Amniotic epithelial cell (primary cell): Measurements from ENCODE around the gene AFF1.
"Not testable (repeated sequence)": the region's sequence is repeated elsewhere in the genome, so short reads cannot be mapped to it uniquely, and the experiment has no call there.

ENCODE experiments used
- DNase-seq: peaks from one replicate; pipeline ENCODE4 v3.0.0-alpha.2; 2010; ENCODE audit warnings: low read depth

The AFF1 gene

DNA sequence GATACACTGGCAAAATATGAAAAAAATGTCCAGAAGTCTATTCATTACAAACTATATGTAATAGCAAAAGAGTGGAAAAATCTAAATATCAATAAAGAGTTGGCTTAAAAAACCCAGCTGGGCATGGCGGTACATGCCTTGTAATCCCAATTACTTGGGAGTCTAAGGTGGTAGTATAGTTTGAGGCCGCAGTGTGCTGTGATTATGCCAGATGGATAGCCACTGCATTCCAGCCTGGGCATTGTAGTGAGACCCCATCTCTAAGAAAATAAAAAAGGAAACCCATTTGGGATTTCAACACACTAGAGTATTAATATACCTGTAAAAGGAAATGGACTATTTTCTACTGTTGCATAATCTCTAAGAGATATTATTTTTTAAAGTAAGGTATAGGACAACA is 45.4 kb downstream of the AFF1 start:
- DNase-seq, result no peak

GRCh38 chr4:86981789-86982188 is 47.0 kb downstream of the AFF1 start:
- no peak for DNase-seq

DNA sequence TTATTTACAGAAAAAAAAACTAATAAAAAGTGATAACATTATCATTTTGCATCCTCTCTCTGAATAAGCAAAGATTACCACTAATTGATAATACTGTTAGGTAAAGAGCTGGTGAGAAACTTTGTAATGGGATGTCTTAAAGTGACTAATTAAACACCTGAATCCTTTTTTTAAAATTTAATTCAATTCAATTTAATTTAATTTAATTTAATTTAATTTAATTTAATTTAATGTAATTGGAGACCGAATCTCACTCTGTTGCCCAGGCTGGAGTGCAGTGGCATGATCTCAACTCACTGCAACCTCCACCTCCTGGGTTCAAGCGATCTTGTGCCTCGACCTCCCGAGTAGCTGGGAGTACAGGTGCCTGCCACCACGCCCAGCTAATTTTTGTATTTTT is 51.0 kb downstream of the AFF1 start:
- not testable (repeated sequence) for DNase-seq

DNA sequence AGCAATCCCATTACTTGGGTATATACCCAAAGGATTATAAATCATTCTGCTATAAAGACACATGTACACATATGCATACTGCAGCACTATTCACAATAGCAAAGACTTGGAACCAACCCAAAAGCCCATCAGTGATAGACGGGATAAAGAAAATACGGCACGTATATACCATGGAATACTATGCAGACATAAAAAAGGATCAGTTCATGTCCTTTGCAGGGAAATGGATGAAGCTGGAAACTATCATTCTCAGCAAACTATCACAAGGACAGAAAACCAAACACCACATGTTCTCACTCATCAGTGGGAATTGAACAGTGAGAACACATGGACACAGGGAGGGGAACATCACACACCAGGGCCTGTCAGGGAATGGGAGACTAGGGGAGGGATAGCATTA is 54.8 kb downstream of the AFF1 start:
- DNase-seq, result not testable (repeated sequence)

GRCh38 chr4:86990510-86990909 is 55.7 kb downstream of the AFF1 start:
- DNase-seq, result no peak

DNA sequence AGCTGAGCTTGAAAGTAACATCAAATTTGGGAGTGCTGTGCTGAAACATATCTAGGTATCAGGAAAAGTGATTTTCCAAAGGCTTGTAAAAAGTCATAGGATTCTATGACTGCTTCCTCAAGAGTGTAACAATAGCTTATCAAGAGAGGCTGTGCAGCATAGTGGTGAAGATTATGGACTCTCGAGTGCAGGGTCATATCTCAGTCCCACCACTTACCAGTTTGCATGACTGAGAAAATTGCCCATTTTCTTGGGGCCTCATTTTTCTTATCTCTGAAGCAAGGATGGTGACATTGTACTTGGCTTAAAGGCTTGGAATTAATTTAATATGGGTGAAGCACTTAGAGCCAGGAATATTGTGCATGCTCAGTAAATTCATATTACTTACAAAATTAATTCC is 57.2 kb downstream of the AFF1 start:
- no peak for DNase-seq

DNA sequence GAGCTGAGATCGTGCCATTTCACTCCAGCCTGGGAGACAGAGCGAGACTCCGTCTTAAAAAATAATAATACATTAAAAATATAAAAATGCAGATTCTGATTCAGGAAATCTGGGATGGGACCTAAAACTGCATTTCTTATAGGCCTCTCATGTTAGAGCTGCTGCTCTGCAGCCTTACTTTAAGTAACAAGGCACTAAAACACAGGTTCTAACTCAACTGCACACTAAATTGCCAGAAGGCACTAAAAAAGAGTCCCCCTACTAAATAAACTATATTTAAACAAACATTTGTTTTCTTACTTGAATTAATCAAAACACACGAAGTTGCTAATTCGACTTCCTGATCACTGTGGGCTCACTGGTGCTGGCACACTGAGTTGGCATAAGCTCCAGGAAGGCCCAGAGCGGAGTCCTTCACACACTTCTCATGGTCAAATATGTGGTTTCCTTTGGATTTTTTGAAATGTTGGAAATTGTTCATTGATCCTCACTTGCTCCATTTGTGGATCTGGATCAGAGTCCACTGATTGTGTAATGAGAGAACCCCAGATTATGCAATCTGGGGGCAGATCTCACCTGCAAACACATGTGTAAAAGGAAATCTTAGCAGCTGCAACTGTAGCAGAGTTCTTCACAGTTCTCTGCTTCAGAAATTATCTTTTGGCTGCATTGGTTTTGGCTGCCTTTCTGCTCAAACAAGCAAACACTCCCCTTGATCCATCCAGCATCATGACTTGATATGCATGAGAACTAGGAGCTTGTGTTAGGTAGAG is 59.3 kb downstream of the AFF1 start:
- no peak for DNase-seq

DNA sequence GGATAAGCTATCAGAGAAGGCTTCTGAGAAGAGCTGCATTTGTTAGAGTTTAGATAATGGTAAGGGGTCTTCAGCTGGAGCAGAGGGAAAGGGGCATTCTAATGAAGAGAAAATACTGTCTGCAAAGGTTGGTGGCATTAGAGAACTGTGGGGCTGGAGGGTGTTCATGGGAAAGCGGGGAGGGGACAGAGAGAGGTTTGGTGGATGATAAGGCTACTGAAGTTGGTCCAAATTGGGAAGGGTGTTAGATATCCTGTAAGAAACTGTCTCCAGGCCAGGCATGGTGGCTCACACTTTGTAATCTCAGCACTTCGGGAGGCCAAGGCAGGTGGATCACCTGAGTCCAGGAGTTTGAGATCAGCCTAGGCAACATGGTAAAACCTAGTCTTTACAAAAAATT is 59.9 kb downstream of the AFF1 start:
- no peak for DNase-seq

DNA sequence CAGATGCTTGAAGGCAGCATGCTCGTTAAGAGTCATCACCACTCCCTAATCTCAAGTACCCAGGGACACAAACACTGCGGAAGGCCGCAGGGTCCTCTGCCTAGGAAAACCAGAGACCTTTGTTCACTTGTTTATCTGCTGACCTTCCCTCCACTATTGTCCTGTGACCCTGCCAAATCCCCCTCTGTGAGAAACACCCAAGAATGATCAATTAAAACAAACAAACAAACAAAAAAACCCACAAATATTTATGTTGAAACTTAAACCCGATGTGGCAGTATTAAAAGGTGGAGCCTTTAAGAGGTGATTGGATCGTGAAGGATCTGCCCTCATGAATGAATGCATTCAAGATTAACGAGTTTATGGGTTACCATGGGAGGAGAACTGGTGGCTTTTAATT is 61.7 kb downstream of the AFF1 start:
- not testable (repeated sequence) for DNase-seq

DNA sequence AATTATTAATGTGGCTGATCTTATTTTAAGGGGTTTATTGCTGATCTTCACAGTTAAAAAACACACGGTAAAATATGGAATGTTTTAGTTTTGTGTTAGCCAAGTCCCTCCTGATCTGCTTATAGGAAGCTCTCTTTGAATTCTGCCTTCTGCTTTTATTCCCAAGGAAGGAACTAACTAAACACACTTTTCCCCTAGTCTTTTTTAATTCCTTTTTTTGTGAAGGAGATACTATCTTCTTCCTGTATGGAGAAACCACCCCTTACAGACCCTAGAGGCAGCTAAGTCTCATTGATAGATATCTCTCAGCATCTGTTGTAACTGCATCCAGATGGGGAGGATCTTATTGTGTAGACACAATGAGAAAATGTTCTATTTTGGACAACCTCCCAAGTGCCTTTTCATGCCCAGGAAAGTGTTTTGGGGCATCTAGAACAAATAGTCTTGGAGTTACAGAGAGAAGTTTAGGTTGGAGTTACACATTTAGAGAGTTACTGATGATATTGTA is 64.4 kb downstream of the AFF1 start:
- no peak for DNase-seq

- DNase-seq, result no peak
Observed at GRCh38 chr4:87002682-87003043, 67.9 kb downstream of the AFF1 start.

GRCh38 chr4:87003266-87003665 is 68.5 kb downstream of the AFF1 start:
- no peak for DNase-seq

- DNase-seq, result no peak
Observed at GRCh38 chr4:87005369-87005689, 70.5 kb downstream of the AFF1 start.

DNA sequence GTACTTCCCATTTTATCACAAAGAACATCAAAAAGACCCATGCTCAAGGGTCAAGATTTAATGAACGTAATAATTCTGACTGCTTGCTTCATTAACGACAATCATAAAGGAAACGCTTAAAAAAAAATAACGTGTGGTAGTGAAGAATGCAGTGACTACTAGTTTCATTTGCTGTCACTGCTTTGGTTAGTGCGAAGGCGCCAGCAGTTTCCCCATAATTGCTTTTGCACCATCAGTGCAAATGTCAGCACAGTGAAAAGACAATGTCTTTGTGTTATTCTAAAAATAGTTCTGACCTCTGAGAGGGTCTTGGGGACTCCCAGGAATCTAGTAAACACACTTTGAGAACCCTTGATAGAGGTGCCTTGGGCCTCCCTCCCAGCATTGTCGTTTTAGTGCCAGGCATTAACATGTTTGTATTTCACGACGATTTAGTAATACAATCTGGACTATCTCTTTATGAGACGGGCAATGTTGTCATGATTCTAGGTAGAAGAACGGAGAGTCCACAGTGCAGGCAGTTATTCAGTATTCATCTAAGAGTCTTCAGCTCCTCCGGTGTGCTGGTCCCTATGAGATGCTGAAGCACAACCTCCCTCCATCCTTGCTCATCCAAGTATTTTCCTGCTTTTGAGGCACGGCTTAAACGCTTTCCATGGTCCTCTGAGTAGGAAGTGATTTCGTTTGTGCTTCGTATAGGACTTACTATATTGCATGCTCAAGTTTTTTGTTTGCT is 71.0 kb downstream of the AFF1 start:
- no peak for DNase-seq

GRCh38 chr4:87006426-87006675 is 71.5 kb downstream of the AFF1 start:
- DNase-seq, result peak; percentile 87

DNA sequence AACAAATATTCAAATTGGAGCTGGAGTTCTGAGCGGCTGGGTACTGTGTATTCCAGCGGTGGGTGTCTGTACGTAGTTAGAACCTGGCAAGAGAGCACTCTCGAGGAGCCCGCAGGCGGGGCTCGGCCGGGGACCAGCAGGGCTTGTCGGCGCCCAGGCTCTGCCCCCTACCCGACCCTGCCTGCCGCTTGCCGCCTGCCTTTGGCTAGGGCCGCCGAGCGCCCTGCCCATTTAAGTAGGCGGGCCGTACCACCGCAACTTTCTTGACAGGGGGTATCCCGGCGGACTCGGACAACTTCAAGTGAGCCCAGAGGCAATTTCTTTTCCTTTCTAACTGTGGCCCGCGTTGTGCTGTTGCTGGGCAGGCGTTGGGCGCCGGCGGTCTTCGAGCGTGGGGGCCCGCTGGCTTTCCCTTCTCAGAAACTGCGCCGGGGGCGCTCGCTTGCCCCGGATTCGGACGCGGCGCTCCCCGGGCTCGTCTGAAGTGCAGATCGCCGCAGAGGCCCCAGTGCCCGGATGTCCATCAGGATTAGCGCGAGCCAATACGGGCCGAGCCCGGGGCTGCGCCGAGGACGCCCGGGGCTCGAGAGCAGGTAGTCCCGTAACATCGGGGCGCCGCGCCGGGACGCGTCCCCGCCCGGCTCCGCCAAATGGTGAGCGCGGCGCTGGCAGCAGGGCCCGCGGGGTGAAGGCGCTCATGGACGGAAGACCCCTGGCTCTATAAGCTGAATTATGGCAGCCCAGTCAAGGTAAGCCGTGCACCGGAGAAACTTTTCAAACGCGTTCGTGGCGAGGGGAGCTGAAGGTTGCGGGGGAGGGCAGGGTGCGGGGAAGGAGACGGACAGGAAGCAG is 72.1 kb downstream of the AFF1 start:
- peak; percentile 92 for DNase-seq

DNA sequence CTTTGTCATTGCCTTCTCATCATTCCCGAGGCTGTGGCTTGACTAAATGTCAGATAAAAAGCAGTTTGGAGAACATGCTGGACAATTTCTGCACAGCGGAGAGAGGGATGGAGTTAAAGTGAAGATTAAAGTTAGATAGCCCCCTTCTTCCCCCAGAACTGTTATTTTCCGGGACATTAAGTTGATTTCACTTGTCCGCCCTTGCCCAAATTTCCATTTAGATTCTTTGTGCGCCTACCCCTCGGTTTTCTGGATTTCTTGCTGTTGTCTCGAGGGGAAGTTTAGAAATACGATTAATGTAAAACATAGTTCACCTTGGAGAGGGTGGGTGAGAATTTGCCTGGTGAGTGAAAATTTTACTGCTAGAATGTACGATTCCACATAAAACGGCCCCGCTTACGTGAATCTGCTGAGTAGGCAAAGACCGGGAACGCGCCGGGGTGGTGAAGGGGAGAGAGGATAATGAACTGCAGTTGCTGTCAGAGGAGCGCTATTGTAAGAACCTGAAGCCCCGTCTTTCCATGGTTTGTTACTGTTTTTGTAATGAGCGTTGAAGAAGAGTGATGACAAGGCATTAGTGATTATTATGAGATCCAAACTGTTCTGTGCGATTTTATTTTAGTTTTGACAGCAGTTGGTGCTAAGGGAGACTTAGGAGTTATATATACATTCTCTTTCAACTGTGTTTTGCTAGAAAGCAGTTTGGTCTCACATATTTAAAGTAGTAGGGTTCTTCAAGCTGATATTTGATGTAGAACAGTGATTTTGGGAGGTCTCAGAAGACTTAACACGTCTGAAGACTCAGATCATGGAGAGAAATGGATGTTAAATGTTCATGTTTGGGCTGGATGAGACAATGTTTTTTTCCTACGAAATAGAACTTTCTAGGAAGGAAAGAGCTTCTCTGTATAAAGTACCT is 73.0 kb downstream of the AFF1 start:
- peak; percentile 51 for DNase-seq

DNA sequence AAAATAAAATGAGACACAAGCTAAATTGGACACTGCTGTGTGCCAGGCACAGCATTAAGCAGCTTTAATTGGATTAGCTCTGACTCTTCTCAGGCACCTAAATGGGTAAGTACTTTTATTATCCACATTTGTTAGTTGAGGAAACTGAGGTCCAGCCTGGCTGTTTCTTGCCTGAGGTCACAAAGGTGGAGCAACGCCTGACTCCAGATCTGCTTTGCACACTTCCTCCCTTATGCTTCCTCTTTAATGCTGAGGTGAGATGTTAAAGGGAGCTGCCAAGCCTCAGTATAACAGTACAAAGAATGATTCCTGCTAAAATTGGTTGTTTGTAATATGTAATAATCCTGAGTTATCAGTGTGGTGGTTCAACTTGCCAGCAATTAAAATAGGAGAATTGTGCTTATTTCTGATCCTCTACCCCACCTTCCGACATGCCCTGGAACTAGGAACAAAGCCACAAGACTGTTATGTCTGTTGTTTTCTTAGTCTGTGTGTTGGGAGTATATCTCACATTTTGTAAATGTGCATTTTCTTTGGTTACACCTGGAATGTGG is 74.4 kb downstream of the AFF1 start:
- no peak for DNase-seq

DNA sequence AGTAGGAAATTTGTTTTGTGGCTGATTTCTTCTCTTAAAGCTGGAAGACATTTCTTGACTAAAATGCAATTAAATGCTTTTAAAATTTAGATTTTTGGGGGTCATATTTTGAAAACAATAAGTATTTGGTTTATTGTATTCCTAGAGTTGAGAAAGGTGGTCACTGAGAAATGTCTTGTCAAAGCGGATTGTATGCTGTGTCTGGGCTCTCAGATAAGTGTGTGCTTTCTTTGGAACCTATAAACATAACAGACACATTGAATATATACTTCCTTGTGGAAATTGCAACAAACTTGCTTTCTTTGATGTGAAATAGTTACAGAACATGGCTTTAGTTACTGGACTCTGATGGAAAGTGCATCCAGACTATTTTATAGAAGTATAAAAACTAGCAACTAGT is 75.4 kb downstream of the AFF1 start:
- no peak for DNase-seq

- peak; percentile 96 for DNase-seq
Observed at GRCh38 chr4:87011340-87012034, 76.7 kb downstream of the AFF1 start.
